Measurements from ENCODE around the gene CIC. TPM values are rescaled to one million over a fixed set of nuclear protein-coding genes. Genes with fewer than 3 reads are reported as not detected.

Gene CIC
- total and polyA plus RNA-seq, 9 of the 15 experiments (the other 6 are each of a cell fraction or from before 2014, with no cell fraction given), result 0.07 to 44.7 (median 8.6) TPM

DNA sequence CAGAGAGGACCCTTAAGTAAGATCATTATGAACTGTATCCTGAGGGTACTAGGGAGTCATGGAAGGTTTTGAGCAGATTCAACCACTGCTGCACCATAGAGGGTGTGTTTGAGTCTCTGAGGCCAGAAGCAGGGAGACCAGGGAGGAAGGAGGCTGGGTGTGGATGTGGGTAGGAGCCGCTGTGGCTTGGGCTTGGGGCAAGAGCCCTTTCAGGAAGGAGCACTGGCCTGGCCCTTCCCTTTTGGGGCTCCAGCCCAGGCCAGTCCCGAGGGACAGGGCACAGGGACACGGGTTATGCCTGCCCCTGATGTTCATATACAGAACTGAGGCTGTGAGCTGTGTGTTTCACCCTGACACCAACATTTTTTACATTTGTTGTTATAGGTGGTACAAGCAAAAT, 7.2 kb downstream of the CIC start:
- H3K27ac ChIP-seq (ENCODE audit: extremely low read depth, low read depth, low read length), result no peak overlapping the region
- CTCF ChIA-PET (ENCODE audit: low intra/inter-chr PET ratio), result no interaction called here
- no peak for ATAC-seq
- H3K4me1 ChIP-seq (replicated peaks in 1 of 2; ENCODE audit: control insufficient read depth in 2 of 2, insufficient read depth in 2 of 2, low read length in 2 of 2), result peaks cover 13 to 61% of the 10 kb centered on the region in 2 experiments
- in situ Hi-C loops (cut with MboI) (no loop called here), intact Hi-C loops (cut with micrococcal nuclease) (no loop called here)
- no peak overlapping the region for H3K4me3 ChIP-seq
- BruUV-seq (replicated peaks), result no TSS peak
- DNase-seq (ENCODE audit: extremely low read depth in 1 of 4, low spot score in 3 of 4), result no peak
- no peaks in the 10 kb centered on the region for H4K20me1 ChIP-seq (replicated peaks; ENCODE audit: control insufficient read depth, insufficient read depth, low read length)
- no peaks in the 10 kb centered on the region for H3K9me3 ChIP-seq (replicated peaks; ENCODE audit: control insufficient read depth, insufficient read depth, low read depth, low read length)
- no peaks in the 10 kb centered on the region for H3K27me3 ChIP-seq (ENCODE audit: control insufficient read depth in 2 of 2, insufficient read depth in 2 of 2, low read length in 2 of 2)
- H3K9ac ChIP-seq (ENCODE audit: insufficient read depth in 1 of 2, low read depth in 2 of 2, low read length in 2 of 2), result peak overlapping the region in 1 of 2 experiments; percentile 79; a peak in 2 of 4 replicates
- H3K9me1 ChIP-seq (ENCODE audit: control insufficient read depth, insufficient read depth, low read length), result no peaks in the 10 kb centered on the region
- no peak overlapping the region for H2AFZ ChIP-seq (ENCODE audit: low read depth, low read length)
- H3K36me3 ChIP-seq (ENCODE audit: control insufficient read depth, insufficient read depth, low read length), result peaks cover 56% of the 10 kb centered on the region
- 60% methylated on average over 3 of the region's 3 CpGs for WGBS (ENCODE audit: insufficient coverage, low coverage, missing lambda C conversion rate)
- H3K4me2 ChIP-seq (ENCODE audit: insufficient read depth, low read length), result no peak overlapping the region
- POLR2A ChIA-PET, result no interaction called here
- peaks cover 37% of the 10 kb centered on the region for H3K79me2 ChIP-seq (ENCODE audit: control insufficient read depth, insufficient read depth, low read length)
- FAIRE-seq, result no peak
- TF ChIP-seq, protein P1, sequence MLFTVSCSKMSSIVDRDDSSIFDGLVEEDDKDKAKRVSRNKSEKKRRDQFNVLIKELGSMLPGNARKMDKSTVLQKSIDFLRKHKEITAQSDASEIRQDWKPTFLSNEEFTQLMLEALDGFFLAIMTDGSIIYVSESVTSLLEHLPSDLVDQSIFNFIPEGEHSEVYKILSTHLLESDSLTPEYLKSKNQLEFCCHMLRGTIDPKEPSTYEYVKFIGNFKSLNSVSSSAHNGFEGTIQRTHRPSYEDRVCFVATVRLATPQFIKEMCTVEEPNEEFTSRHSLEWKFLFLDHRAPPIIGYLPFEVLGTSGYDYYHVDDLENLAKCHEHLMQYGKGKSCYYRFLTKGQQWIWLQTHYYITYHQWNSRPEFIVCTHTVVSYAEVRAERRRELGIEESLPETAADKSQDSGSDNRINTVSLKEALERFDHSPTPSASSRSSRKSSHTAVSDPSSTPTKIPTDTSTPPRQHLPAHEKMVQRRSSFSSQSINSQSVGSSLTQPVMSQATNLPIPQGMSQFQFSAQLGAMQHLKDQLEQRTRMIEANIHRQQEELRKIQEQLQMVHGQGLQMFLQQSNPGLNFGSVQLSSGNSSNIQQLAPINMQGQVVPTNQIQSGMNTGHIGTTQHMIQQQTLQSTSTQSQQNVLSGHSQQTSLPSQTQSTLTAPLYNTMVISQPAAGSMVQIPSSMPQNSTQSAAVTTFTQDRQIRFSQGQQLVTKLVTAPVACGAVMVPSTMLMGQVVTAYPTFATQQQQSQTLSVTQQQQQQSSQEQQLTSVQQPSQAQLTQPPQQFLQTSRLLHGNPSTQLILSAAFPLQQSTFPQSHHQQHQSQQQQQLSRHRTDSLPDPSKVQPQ (CRISPR knock-in tag; IDR thresholded peaks at IDR 0.05; ENCODE audit: borderline replicate concordance), result no peak
- TF ChIP-seq TAF15 (IDR thresholded peaks at IDR 0.05; ENCODE audit: low read depth, low read length), result no peak
- TF ChIP-seq MCM3 (IDR thresholded peaks at IDR 0.05), result no peak
- TF ChIP-seq RFX1 (IDR thresholded peaks at IDR 0.05), result no peak
- TF ChIP-seq, protein P2, sequence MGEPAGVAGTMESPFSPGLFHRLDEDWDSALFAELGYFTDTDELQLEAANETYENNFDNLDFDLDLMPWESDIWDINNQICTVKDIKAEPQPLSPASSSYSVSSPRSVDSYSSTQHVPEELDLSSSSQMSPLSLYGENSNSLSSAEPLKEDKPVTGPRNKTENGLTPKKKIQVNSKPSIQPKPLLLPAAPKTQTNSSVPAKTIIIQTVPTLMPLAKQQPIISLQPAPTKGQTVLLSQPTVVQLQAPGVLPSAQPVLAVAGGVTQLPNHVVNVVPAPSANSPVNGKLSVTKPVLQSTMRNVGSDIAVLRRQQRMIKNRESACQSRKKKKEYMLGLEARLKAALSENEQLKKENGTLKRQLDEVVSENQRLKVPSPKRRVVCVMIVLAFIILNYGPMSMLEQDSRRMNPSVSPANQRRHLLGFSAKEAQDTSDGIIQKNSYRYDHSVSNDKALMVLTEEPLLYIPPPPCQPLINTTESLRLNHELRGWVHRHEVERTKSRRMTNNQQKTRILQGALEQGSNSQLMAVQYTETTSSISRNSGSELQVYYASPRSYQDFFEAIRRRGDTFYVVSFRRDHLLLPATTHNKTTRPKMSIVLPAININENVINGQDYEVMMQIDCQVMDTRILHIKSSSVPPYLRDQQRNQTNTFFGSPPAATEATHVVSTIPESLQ (CRISPR knock-in tag; IDR thresholded peaks at IDR 0.05), result no peak
- no peak for TF ChIP-seq NR2F6 (CRISPR knock-in tag; IDR thresholded peaks at IDR 0.05)
- TF ChIP-seq GATA2 (CRISPR knock-in tag; IDR thresholded peaks at IDR 0.05), result no peak
- TF ChIP-seq, protein P3, sequence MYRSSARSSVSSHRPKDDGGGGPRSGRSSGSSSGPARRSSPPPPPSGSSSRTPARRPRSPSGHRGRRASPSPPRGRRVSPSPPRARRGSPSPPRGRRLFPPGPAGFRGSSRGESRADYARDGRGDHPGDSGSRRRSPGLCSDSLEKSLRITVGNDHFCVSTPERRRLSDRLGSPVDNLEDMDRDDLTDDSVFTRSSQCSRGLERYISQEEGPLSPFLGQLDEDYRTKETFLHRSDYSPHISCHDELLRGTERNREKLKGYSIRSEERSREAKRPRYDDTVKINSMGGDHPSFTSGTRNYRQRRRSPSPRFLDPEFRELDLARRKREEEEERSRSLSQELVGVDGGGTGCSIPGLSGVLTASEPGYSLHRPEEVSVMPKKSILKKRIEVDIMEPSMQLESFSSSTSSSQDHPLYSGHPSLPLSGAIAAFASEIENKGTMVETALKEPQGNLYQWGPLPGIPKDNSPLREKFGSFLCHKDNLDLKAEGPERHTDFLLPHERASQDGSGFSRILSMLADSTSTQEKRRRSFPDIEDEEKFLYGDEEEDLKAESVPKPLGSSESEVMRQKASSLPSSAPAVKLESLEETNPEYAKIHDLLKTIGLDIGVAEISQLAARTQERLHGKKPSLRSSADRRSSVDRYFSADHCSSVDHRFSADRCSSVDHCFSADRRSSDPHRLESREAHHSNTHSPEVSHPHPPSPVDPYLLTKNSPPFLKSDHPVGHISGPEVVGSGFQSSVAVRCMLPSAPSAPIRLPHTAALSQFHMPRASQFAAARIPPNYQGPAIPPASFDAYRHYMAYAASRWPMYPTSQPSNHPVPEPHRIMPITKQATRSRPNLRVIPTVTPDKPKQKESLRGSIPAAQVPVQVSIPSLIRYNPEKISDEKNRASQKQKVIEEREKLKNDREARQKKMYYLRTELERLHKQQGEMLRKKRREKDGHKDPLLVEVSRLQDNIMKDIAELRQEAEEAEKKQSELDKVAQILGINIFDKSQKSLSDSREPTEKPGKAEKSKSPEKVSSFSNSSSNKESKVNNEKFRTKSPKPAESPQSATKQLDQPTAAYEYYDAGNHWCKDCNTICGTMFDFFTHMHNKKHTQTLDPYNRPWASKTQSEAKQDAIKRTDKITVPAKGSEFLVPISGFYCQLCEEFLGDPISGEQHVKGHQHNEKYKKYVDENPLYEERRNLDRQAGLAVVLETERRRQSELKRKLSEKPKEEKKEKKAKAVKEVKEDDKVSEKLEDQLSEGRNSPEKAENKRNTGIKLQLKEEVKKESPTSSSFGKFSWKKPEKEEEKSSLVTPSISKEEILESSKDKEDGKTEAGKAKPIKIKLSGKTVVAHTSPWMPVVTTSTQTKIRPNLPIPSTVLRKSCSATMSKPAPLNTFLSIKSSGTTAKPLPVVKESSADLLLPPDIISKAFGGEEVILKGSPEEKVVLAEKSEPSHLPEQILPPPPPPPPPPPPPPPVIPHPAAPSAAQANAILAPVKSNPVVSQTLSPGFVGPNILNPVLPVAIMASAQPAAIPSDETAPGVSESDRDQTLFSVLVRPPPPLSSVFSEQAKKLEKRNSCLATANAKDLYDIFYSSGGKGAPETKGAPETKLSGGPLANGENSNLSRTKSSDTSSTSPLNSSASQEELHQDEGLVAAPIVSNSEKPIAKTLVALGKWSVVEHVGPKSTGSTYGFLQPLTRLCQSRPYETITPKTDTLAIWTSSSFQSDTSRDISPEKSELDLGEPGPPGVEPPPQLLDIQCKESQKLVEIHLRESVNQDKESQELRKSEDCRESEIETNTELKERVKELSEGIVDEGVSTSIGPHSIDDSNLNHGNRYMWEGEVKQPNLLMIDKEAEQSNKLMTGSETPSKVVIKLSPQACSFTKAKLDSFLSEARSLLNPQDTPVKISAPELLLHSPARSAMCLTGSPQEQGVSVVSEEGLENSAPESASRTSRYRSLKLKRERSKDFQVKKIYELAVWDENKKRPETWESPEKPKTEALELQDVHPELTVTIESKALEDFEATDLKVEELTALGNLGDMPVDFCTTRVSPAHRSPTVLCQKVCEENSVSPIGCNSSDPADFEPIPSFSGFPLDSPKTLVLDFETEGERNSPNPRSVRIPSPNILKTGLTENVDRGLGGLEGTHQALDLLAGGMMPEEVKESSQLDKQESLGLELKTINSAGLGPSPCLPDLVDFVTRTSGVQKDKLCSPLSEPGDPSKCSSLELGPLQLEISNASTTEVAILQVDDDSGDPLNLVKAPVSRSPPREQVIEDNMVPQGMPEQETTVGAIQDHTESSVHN (IDR thresholded peaks at IDR 0.05; ENCODE audit: borderline replicate concordance in 1 of 2, low read depth in 1 of 2), result no peak
- no peak for TF ChIP-seq ZNF217 (CRISPR knock-in tag; IDR thresholded peaks at IDR 0.05)
